Fibroblast of villous mesenchyme (primary cell): ENCODE results near the gene CITED2. TPM values are rescaled to one million over a fixed set of nuclear protein-coding genes. Genes with fewer than 3 reads are reported as not detected.

Experiments used
- DNase-seq: peaks from one replicate; pipeline ENCODE4 v3.0.0-alpha.2; 2010; ENCODE audit warnings: low read depth
- H3K4me3 ChIP-seq: 2 replicates; pipeline ENCODE4 v1.5.1; 2011; ENCODE audit warnings: low read depth, mild to moderate bottlenecking, low read length
- total RNA-seq: library from RNA; depleted of rRNA; stranded (reverse); fragments of >200 nt; gene quantifications from 2 replicates; pipeline ENCODE4 v1.2.3, GENCODE V29; 2012
- TF ChIP-seq, protein P1 (sequence below): IDR thresholded peaks from 2 replicates; pipeline ENCODE4 v1.5.1; 2012; ENCODE audit warnings: low read depth, mild to moderate bottlenecking, low read length; ENCODE audit not compliant: insufficient read depth

Gene CITED2
- total RNA-seq, 1 donor = 793 TPM

DNA sequence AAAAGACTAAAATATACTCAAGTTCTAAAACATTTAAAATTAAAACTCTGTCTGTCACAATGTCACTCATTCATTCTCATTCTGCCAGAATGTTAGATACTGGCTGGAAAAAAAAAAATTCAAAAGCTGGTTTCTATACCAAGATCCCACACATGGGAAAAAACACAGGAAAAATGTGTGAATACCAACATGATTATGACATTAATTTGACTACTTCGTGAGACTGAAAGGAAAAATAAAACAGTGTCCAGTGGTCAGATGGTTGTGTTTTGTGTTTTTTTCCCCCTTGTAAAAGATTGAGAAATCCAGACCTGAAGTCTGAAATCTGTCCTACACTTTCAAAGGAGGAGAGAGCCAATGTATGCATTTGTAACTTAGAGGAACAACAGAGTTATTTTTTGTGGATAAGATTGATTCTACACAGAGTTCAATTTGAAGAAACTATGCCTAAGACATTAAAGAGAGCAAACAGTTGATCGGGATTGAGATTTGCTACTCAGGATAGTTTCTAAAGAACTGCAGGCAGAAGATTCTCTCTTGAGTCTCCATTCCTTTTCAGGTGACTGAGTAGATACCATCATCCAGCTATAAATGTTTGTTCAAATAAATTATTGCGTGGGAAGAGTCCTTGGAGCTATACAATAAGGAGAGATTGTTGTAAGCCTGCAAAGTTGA, 43.5 kb downstream of the CITED2 start:
- no peak overlapping the region for H3K4me3 ChIP-seq
- TF ChIP-seq, protein P1, sequence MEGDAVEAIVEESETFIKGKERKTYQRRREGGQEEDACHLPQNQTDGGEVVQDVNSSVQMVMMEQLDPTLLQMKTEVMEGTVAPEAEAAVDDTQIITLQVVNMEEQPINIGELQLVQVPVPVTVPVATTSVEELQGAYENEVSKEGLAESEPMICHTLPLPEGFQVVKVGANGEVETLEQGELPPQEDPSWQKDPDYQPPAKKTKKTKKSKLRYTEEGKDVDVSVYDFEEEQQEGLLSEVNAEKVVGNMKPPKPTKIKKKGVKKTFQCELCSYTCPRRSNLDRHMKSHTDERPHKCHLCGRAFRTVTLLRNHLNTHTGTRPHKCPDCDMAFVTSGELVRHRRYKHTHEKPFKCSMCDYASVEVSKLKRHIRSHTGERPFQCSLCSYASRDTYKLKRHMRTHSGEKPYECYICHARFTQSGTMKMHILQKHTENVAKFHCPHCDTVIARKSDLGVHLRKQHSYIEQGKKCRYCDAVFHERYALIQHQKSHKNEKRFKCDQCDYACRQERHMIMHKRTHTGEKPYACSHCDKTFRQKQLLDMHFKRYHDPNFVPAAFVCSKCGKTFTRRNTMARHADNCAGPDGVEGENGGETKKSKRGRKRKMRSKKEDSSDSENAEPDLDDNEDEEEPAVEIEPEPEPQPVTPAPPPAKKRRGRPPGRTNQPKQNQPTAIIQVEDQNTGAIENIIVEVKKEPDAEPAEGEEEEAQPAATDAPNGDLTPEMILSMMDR = no peak
- DNase-seq = peak; percentile 27

DNA sequence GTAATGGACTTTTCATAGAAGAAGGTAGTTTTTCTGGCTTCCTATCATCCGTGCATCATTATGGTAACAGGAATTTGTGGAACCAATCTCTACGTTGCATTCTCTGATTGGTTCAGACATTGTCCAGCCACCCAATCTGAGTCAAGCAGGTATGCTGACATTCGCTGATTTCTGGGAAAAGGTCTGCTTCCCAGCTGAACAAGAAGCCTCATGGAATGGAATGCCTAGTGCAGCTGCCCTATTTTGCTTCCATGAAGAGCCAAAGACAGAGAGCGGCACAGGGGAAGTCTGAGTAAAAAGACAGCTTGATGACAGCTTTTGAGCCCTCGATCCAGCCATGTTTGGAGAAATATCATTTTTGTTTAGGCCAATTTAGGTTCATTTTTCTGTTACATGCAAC, 44.1 kb downstream of the CITED2 start:
- DNase-seq = no peak
- TF ChIP-seq, protein P1 = no peak
- H3K4me3 ChIP-seq = no peak overlapping the region

DNA sequence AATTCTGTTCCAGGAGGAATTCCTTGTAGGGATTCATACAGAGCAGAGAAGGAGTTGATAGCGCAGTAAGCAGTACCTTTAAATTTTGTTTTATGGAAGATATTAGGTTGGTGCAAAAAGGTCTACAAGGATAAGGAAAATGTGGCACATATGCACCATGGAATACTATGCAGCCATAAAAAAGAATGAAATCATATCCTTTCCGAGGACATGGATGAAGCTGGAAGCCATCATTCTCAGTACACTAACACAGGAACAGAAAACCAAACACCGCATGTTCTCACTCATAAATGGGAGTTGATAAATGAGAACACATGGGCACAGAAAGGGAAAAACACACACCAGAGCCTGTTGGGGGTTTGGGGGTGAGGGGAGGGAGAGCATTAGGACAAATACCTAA, 45.2 kb downstream of the CITED2 start:
- DNase-seq = no peak
- TF ChIP-seq, protein P1 = no peak
- no peak overlapping the region for H3K4me3 ChIP-seq

DNA sequence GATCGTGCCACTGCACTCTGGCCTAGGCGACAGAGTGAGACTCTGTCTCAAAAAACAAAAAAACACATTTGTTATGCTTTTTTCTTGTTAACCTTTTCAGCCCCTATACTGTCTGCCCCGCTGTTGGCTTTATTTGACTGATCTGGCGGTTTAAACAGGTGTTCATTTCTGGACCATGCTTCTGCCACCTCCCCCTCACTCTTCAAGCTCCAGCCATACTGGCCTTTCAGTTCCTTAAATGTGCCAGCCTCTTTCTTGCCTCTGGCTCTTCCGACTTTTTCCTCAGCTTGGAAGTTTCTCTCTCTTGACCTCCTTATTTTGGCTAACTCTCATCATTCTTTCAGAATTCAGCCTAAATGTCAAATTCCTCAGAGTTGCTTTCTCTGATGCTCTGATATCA, 47.4 kb downstream of the CITED2 start:
- DNase-seq = no peak
- H3K4me3 ChIP-seq = no peak overlapping the region
- TF ChIP-seq, protein P1 = no peak

DNA sequence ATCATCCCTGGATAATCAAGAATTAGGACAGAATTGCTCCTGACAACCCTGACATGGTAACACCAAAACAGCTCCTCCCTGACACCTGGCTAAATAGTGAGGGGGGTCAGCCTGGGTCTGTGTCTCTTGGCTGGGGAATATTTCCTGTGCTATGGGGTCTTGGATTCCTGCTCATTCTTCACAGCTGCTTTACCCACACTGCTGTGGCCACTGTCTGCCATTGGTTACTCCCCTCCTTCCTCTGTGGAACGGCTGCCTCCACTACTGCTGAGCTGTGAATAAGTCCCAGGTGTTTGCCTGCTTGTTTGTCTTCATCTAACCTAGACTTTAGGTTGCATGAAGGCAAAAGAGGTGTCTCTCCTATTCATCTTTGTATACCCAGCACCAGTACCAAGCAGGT, 48.8 kb downstream of the CITED2 start:
- no peak for DNase-seq
- TF ChIP-seq, protein P1 = no peak
- H3K4me3 ChIP-seq = no peak overlapping the region

DNA sequence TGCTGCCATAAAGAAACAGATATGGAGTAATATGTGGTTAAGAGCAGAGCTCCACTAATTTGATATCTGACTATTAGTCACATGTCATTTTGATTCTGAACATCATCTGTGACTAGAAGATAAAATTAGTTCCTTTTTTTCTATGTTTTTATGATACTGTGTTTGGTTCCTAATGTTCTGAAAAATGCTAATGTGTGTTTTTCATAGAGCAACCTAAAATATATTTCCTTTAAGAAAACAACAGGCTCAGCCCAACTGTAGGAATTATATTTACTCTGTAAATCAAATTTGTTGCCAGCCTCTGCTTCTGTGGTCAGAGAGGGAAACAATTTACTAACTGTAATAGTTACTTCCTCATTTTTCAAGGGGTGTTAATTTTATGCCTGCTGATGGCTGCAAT, 49.3 kb downstream of the CITED2 start:
- no peak for DNase-seq
- TF ChIP-seq, protein P1 = no peak
- no peak overlapping the region for H3K4me3 ChIP-seq

DNA sequence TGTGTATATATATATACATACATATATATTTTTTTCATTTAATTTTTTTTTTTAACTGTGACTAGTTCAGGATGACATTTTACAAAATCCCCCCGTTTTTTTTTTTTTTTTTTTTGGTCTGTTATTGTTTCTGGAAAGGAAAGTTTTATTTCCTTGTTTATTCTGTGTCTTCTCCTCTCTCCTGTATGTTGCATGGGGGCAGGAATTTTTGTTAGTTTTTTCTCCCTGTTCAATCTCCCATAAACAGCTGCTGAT, 50.2 kb downstream of the CITED2 start:
- no peak overlapping the region for H3K4me3 ChIP-seq
- DNase-seq = no peak
- TF ChIP-seq, protein P1 = no peak
